ENCODE results near the gene JUN. TPM values are rescaled to one million over a fixed set of nuclear protein-coding genes. Genes with fewer than 3 reads are reported as not detected.

Gene JUN
- total RNA-seq, 2 experiments from 2014 or later = 30.1 to 35.6 TPM

DNA sequence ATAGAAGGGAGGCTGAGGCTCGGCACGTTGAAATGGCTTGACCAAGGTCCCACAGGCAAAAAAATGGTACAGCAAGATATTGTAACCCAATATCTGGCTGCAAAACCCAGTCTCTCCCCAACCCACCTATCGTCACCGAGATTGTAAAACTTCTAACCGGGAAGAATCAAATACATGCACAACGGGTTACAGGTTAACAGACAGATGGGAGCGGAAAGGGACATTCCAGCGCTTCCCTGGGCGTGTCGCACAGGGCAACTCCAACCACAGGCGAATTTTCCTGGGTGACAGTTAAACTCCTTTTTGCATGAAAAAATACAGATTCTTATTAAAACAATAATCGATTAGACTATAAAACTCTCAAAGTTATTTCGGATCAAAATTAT is 31.8 kb upstream of the JUN start:
- DNase-seq = no peak
- POLR2A ChIA-PET = no interaction called here

DNA sequence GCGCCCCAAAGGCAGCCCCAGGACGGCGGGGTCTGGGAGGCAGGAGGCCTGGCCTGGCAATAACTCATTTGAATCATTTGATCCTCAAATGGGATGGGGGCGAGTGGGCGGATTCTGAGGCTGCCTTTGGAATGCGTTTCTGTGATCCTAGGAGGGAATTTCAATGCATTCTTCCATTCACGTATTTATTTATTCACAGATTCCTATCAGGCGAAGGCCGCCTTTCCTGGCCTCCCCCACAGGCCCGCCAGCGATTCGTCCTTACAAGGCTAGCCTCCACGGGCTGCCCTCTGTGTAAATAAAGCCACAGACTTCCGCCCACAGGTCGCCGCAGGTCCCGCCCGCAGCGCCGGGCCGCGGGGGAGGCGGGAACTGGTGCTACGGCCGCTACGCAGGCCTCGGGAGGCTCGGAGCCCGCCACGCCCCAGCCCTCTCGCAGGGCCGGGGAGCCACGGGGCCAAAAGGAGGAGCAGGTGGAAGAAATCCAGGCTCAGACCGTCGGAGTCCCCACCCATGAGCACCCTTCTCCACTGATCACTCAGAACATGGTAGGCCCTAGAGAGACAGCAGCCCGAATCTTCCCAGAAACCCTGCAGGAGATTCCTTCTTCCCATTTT is 31.3 kb upstream of the JUN start:
- ChIA-PET CTCF (interaction anchor here (1.3 kb wide), 1 partner anchor 29 kb away, joined by 4 read pairs; no protein-coding TSS in a partner anchor), POLR2A (no interaction called here)
- H3K9me3 Mint-ChIP-seq = no peaks in the 10 kb centered on the region
- peak; percentile 45 for DNase-seq
- peak overlapping the region; percentile 93 for H3K27ac Mint-ChIP-seq
- peaks cover 1% of the 10 kb centered on the region for H3K36me3 Mint-ChIP-seq (ENCODE audit: low read depth)
- H3K27me3 Mint-ChIP-seq = no peaks in the 10 kb centered on the region
- peak overlapping the region; percentile 84 for H3K4me3 Mint-ChIP-seq
- peaks cover 53% of the 10 kb centered on the region for H3K4me1 Mint-ChIP-seq

More for the DNA sequence above, 31.8 kb upstream of the JUN start:
- no peaks in the 10 kb centered on the region for H3K27me3 Mint-ChIP-seq
- H3K36me3 Mint-ChIP-seq (ENCODE audit: low read depth) = peaks cover 1% of the 10 kb centered on the region
- peak overlapping the region; percentile 93 for H3K27ac Mint-ChIP-seq
- H3K4me1 Mint-ChIP-seq = peaks cover 53% of the 10 kb centered on the region
- CTCF ChIA-PET = no interaction called here
- H3K9me3 Mint-ChIP-seq = no peaks in the 10 kb centered on the region
- H3K4me3 Mint-ChIP-seq = peak overlapping the region; percentile 84

DNA sequence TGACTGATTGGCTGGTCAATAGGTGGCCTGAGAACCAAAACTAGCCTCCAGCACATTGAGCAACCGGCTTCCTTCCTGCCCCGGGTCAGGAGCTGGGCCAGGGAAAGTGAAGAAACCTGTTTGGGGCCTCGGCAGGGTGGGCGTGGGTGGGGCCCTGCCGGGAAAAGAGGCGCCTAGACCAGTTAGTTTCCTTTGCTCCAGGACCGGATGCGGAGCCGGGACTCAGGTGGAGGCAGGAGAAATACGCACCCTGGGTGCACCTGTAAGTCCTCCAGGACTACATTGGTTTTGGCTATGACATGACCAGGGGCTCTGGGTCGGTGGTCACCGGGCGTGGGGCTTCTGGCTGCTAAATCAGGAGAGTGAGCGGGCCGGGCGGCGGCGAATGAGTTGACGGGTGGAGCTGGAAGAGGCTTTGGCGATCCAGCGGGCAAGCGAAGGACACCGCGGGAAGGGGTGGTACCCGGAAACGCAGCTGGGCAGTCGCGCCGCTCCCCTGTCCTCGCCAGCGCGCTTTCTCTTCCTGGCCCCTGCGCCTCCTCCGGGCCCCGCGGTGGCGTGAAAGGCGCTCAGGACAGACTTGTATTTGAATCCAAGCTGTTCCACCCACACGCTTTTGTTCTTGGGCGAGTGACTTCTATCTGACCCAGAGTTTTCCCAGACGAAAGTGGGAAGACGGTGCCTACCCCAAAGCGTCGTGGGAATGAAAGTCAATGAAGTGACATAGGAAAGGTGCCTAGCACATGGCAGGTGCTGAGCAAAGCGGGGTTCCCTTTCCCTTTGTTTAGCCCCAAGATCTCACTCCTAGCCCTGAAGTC is 30.6 kb upstream of the JUN start:
- DNase-seq = no peak
- Mint-ChIP-seq H3K9me3 (no peaks in the 10 kb centered on the region), H3K27me3 (no peaks in the 10 kb centered on the region), H3K4me1 (peaks cover 54% of the 10 kb centered on the region), H3K4me3 (peak overlapping the region; percentile 84), H3K27ac (peak overlapping the region; percentile 5), H3K36me3 (ENCODE audit: low read depth) (peaks cover 1% of the 10 kb centered on the region)
- CTCF ChIA-PET = interaction anchor here (0.7 to 1.3 kb wide), 2 partner anchors 24 to 28 kb away, joined by 3 to 4 read pairs; no protein-coding TSS in a partner anchor
- POLR2A ChIA-PET = no interaction called here

DNA sequence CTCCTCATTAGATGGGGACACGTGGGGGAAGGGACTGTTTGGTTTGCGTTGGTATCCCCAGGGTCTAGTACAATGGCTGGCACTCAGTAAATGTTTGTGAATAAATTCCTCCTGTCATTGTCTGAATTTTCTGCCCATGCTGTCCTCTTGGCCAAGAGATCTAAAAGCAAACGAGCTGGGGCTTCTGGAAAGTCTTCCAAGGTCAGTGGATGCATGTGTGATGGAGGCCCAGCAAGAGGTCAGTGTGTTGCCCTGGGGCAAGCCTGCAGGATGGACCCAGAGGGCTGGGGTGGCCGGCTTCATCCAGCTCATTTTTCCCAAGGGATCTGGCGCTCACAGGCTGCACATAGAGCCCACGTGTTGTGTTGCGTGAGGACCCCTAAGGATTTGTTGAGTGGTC is 30.0 kb upstream of the JUN start:
- ChIA-PET CTCF (interaction anchor here (0.7 to 1.3 kb wide), 2 partner anchors 24 to 28 kb away, joined by 3 to 4 read pairs; no protein-coding TSS in a partner anchor), POLR2A (interaction anchor here (0.5 kb wide), 1 partner anchor 885 kb away, joined by 3 read pairs; no protein-coding TSS in a partner anchor)
- Mint-ChIP-seq H3K4me3 (no peak overlapping the region), H3K4me1 (peaks cover 55% of the 10 kb centered on the region), H3K27me3 (no peaks in the 10 kb centered on the region), H3K36me3 (ENCODE audit: low read depth) (peaks cover 1% of the 10 kb centered on the region), H3K27ac (peak overlapping the region; percentile 15), H3K9me3 (no peaks in the 10 kb centered on the region)
- no peak for DNase-seq

DNA sequence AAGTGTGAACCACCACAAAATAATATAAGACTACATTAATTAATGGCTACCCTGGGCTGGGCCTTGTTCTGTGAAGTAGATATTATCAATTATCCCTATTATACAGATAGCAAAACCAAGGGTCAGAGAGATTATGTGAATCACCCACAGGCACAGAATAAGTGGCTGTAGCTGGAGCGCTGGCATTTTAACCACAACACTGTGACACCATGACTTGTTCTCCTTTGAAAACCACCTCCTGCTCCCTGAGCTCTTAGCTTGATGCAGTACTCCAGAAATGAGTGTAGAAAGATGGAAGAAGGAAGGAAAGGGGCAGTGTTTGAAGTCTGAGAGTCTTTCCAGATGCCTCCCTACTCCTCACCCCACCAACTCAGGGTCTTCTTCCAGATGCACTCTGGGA is 29.5 kb upstream of the JUN start:
- POLR2A ChIA-PET = interaction anchor here (0.5 kb wide), 1 partner anchor 886 kb away, joined by 3 read pairs; no protein-coding TSS in a partner anchor
- H3K36me3 Mint-ChIP-seq (ENCODE audit: low read depth) = peaks cover 1% of the 10 kb centered on the region
- no peak for DNase-seq
- H3K4me3 Mint-ChIP-seq = no peak overlapping the region
- peak overlapping the region; percentile 15 for H3K27ac Mint-ChIP-seq
- H3K4me1 Mint-ChIP-seq = peaks cover 55% of the 10 kb centered on the region
- no peaks in the 10 kb centered on the region for H3K9me3 Mint-ChIP-seq
- H3K27me3 Mint-ChIP-seq = no peaks in the 10 kb centered on the region
- CTCF ChIA-PET = no interaction called here

DNA sequence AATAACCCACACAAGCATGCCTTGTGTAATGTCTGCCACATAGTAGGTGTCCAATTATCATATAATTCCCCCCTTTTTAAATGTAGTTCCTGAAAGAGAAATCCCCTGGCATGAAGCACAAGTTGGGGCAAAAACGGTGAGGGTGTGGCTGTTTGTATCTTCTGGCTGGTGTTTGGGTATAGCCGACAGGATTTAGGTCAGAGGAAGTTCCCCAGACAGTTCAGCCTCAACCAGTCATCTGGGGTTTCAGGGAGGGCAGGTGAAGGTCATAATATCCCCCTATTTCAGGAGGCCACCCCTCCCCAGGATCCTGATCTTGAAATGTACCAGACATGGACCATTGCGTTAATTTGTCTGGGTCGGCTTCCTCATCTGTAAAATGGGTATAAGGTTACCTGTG is 29.1 kb upstream of the JUN start:
- H3K36me3 Mint-ChIP-seq (ENCODE audit: low read depth) = peaks cover 1% of the 10 kb centered on the region
- peaks cover 58% of the 10 kb centered on the region for H3K4me1 Mint-ChIP-seq
- POLR2A ChIA-PET = no interaction called here
- CTCF ChIA-PET = interaction anchor here (0.7 kb wide), 1 partner anchor 46 kb away, joined by 3 read pairs; no protein-coding TSS in a partner anchor
- no peaks in the 10 kb centered on the region for H3K27me3 Mint-ChIP-seq
- peak; percentile 23 for DNase-seq
- H3K9me3 Mint-ChIP-seq = no peaks in the 10 kb centered on the region
- no peak overlapping the region for H3K4me3 Mint-ChIP-seq
- peak overlapping the region; percentile 13 for H3K27ac Mint-ChIP-seq

DNA sequence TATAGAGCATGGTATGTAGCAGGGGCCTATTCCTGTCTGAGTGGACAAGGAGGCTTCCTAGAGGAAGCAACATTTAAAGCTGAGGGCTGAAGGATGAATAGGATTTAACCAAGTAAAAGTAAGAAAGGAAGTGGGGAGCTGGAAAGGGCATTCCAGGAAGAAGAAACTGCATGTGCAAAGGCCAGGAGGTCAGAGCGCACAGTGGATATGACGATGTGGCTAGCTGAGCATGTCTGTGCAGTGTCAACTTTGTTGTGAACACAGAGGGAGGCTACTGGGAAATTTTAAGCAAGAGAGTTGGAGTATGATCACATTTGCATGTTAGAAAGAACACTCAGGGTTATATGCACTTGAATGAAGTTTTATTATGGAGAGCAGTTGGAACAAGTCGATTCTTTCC is 28.6 kb upstream of the JUN start:
- Mint-ChIP-seq H3K27me3 (no peaks in the 10 kb centered on the region), H3K9me3 (no peaks in the 10 kb centered on the region), H3K4me1 (peaks cover 59% of the 10 kb centered on the region), H3K4me3 (no peak overlapping the region), H3K36me3 (ENCODE audit: low read depth) (peaks cover 1% of the 10 kb centered on the region), H3K27ac (no peak overlapping the region)
- ChIA-PET POLR2A (no interaction called here), CTCF (interaction anchor here (0.7 kb wide), 1 partner anchor 46 kb away, joined by 3 read pairs; no protein-coding TSS in a partner anchor)
- no peak for DNase-seq

DNA sequence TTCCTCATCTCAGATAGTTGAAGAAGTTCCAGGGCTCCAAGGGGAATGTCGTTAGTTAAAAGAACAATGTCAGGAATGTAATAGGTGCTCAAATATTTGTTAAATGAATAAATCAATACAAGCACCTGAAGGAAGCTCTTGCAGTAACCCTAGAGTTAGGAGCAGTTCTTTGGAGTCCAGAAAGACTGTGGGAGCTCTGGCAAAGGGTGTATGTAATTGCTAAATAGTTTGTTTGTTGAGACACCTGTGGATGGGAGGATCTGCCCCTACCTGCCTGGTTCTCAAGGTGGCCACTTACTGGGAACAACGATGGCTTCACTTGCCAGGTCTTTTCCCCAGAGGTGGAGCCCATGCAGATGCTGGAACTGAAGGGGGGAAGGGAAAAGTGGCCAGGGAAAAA is 27.5 kb upstream of the JUN start:
- H3K4me3 Mint-ChIP-seq = no peak overlapping the region
- peaks cover 1% of the 10 kb centered on the region for H3K36me3 Mint-ChIP-seq (ENCODE audit: low read depth)
- DNase-seq = no peak
- peaks cover 50% of the 10 kb centered on the region for H3K4me1 Mint-ChIP-seq
- no peaks in the 10 kb centered on the region for H3K27me3 Mint-ChIP-seq
- no peak overlapping the region for H3K27ac Mint-ChIP-seq
- ChIA-PET CTCF (no interaction called here), POLR2A (no interaction called here)
- H3K9me3 Mint-ChIP-seq = no peaks in the 10 kb centered on the region

DNA sequence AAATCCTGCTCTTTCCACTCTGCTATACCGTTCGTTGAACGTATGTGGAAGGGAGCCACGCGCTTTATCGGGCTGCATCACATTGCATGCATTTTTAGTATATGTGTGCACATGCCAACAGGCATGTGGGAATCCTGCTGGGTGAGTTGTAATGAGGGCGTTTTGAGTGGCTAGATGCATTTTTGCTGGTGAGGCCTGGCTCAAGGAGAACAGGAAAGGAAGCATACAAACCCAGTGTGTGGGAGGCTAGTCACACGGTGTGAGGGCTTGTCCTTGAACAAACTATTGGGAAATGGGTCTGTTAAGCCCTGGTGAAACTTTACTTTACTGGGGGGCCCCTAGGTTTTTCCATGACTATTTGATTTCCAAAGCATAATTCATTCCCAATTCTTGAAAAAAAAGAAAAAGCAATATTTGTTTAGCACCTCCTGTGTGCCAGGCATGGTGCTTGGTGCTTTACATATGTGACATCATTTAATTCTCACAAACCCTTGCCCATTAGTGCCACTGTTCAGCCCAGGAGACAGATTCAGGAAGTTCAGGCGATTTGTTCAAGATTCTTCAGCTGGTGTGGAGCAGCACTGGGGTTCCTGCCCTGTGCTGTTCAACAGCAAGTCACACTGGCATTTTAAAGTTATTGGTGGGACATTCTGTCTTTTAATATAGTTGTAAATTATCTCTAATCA is 25.6 kb upstream of the JUN start:
- Mint-ChIP-seq H3K4me1 (peaks cover 34% of the 10 kb centered on the region), H3K9me3 (no peaks in the 10 kb centered on the region), H3K27me3 (no peaks in the 10 kb centered on the region), H3K27ac (no peak overlapping the region), H3K4me3 (no peak overlapping the region), H3K36me3 (ENCODE audit: low read depth) (peaks cover 5% of the 10 kb centered on the region)
- POLR2A ChIA-PET = no interaction called here
- no peak for DNase-seq
- CTCF ChIA-PET = interaction anchor here (1.0 to 1.5 kb wide), 3 partner anchors 19 to 49 kb away, joined by 3 to 4 read pairs (median 3); no protein-coding TSS in a partner anchor

DNA sequence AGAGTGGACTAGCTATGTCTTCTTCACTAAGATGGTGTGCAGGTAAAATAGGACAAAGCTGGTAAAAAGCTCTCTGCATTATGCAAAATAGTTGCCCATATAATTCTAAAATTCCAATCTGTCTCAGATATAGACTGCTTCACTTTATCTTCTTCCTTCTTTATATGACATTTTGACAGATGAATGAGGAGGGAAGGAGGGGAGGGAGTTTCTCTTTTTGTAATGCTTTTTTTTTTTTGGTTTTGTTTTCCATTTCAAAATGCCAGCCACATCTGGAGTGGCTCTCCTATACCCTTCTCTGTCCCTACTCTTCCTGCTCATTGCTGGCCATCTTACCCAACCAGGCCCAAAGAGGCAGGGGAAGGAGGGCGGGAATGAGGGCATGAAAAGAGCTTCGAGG is 24.2 kb upstream of the JUN start:
- Mint-ChIP-seq H3K27me3 (no peaks in the 10 kb centered on the region), H3K4me1 (peaks cover 22% of the 10 kb centered on the region), H3K27ac (no peak overlapping the region), H3K4me3 (no peak overlapping the region), H3K36me3 (ENCODE audit: low read depth) (peaks cover 4% of the 10 kb centered on the region), H3K9me3 (no peaks in the 10 kb centered on the region)
- POLR2A ChIA-PET = no interaction called here
- DNase-seq = no peak
- CTCF ChIA-PET = interaction anchor here (0.6 to 1.5 kb wide), 5 partner anchors 17 to 275 kb away, joined by 3 to 4 read pairs (median 3); no protein-coding TSS in a partner anchor

DNA sequence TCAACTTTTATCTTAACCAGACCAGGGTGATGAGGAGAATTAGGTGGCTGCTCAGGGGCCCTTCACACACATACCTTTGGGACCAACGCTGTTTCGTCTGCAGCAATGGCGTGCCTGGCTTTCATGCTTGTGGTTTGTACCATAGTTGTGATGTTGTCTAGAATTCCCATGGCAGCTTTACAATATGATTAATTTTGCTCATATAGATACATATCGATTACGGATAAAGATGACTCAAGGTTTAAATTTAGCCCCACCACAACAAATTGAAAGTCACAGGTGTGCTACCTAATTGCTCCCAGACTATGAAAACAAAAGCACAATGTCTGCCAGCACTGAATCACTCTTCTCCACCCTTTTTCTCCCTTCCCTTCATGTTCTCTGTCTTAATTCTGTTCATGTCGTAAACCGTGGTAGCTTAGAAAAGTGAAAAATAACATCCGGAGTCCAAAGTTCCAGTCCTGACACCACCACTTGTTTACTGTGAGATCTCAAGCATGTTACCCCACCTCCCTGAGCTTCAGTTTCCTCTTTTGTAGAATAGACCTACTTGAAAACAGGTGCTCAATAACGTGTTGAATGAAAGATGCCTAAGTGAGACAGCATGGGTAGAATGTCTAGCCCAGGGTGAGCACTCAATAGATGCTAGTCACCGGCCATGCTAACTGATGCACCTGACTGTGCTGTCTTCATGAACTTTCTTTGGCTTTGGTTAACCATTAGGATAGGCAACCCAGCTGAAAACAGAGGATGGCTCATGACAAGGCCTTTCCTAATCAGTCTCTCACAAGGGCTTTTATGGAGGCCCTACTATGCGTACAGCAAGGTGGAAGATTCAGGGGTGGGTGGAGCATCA is 22.1 kb upstream of the JUN start:
- CTCF ChIA-PET = interaction anchor here (0.9 to 1.5 kb wide), 2 partner anchors 17 to 278 kb away, joined by 3 to 4 read pairs; no protein-coding TSS in a partner anchor
- H3K27me3 Mint-ChIP-seq = no peaks in the 10 kb centered on the region
- H3K9me3 Mint-ChIP-seq = no peaks in the 10 kb centered on the region
- H3K27ac Mint-ChIP-seq = no peak overlapping the region
- peaks cover 5% of the 10 kb centered on the region for H3K36me3 Mint-ChIP-seq (ENCODE audit: low read depth)
- POLR2A ChIA-PET = no interaction called here
- DNase-seq = no peak
- H3K4me1 Mint-ChIP-seq = peaks cover 9% of the 10 kb centered on the region
- no peak overlapping the region for H3K4me3 Mint-ChIP-seq

Measured in activated CD4-positive, alpha-beta T cell treated with anti-CD3 and anti-CD28 coated beads, Interleukin-2, amount 10 ng/mL, durations not matched to agents 7 days and 5 days (primary cell).